Fibroblast of villous mesenchyme (primary cell): ENCODE results near the gene LAG3. TPM values are rescaled to one million over a fixed set of nuclear protein-coding genes. Genes with fewer than 3 reads are reported as not detected.

Source experiments
- DNase-seq: peaks from one replicate; pipeline ENCODE4 v3.0.0-alpha.2; 2010; ENCODE audit warnings: low read depth
- H3K4me3 ChIP-seq: 2 replicates; pipeline ENCODE4 v1.5.1; 2011; ENCODE audit warnings: low read depth, mild to moderate bottlenecking, low read length
- CTCF ChIP-seq: IDR thresholded peaks from 2 replicates; pipeline ENCODE4 v1.5.1; 2012; ENCODE audit warnings: low read depth, mild to moderate bottlenecking, low read length; ENCODE audit not compliant: insufficient read depth
- total RNA-seq: library from RNA; depleted of rRNA; stranded (reverse); fragments of >200 nt; gene quantifications from 2 replicates; pipeline ENCODE4 v1.2.3, GENCODE V29; 2012

LAG3 gene
- total RNA-seq, 1 donor: 0.43 TPM

GRCh38 chr12:6745741-6746525 lies 26.4 kb upstream of the LAG3 start:
- TF ChIP-seq CTCF: no peak
- no peak overlapping the region for H3K4me3 ChIP-seq
- DNase-seq: no peak

- no peak overlapping the region for H3K4me3 ChIP-seq
- no peak for DNase-seq
- TF ChIP-seq CTCF: no peak
Observed at GRCh38 chr12:6747216-6747615, 25.1 kb upstream of the LAG3 start.

GRCh38 chr12:6748761-6749160 lies 23.6 kb upstream of the LAG3 start:
- no peak for TF ChIP-seq CTCF
- H3K4me3 ChIP-seq: no peak overlapping the region
- DNase-seq: no peak

GRCh38 chr12:6750506-6750905 lies 21.8 kb upstream of the LAG3 start:
- TF ChIP-seq CTCF: no peak
- no peak overlapping the region for H3K4me3 ChIP-seq
- no peak for DNase-seq

- no peak for TF ChIP-seq CTCF
- peak overlapping the region; percentile 94 for H3K4me3 ChIP-seq
- no peak for DNase-seq
Observed at GRCh38 chr12:6751767-6752166, 20.6 kb upstream of the LAG3 start.

GRCh38 chr12:6752167-6752920 lies 20.0 kb upstream of the LAG3 start:
- TF ChIP-seq CTCF: peak; percentile 61
- H3K4me3 ChIP-seq: peak overlapping the region; percentile 94
- peak; percentile 67 for DNase-seq
